GM23338 (cell line): ENCODE measurements around the gene ABI3. TPM values are rescaled to one million over a fixed set of nuclear protein-coding genes. Genes with fewer than 3 reads are reported as not detected.

Experiments used
- ATAC-seq: fragments of 200-7000 bp; cut with Tn5 transposase; 3 replicates; pipeline ENCODE4 v1.9.1; 2020
- DNase-seq: peaks from one replicate; pipeline ENCODE4 v3.0.0-alpha.2; 2015; ENCODE audit warnings: low spot score
- H2AFZ ChIP-seq: fragments of 200-600 bp; sonication (generic); 2 replicates; pipeline ENCODE4 v1.8.0; 2016; ENCODE audit warnings: antibody characterized with exemption, mild to moderate bottlenecking, moderate library complexity
- H3F3A ChIP-seq: fragments of 200-600 bp; sonication (generic); replicated peaks from 2 replicates; pipeline ENCODE4 v1.8.0; 2017; ENCODE audit warnings: antibody characterized with exemption, mixed run types, low read depth
- H3K27ac ChIP-seq: fragments of 200-600 bp; sonication (generic); 2 replicates; pipeline ENCODE4 v1.6.1; 2016; ENCODE audit warnings: low read depth
- H3K27me3 ChIP-seq: fragments of 200-600 bp; sonication (generic); 2 replicates; pipeline ENCODE4 v1.8.0; 2016; ENCODE audit warnings: mild to moderate bottlenecking, mixed run types, moderate library complexity; ENCODE audit not compliant: insufficient read depth
- H3K36me3 ChIP-seq: fragments of 200-600 bp; sonication (generic); 2 replicates; pipeline ENCODE4 v1.8.0; 2016; ENCODE audit warnings: mild to moderate bottlenecking; ENCODE audit not compliant: insufficient read depth
- H3K4me1 ChIP-seq: fragments of 200-600 bp; sonication (generic); 2 replicates; pipeline ENCODE4 v1.8.0; 2016; ENCODE audit warnings: mild to moderate bottlenecking, moderate library complexity; ENCODE audit not compliant: insufficient read depth
- H3K4me2 ChIP-seq: fragments of 200-600 bp; sonication (generic); 2 replicates; pipeline ENCODE4 v1.7.1; 2017; ENCODE audit warnings: mixed run types
- H3K4me3 ChIP-seq: fragments of 200-600 bp; sonication (generic); 2 replicates; pipeline ENCODE4 v1.6.1; 2016; ENCODE audit warnings: mixed run types
- H3K79me2 ChIP-seq: fragments of 200-600 bp; sonication (generic); replicated peaks from 2 replicates; pipeline ENCODE4 v1.8.0; 2017; ENCODE audit warnings: mild to moderate bottlenecking; ENCODE audit not compliant: insufficient read depth
- H3K9me2 ChIP-seq: fragments of 200-600 bp; sonication (generic); 2 replicates; pipeline ENCODE4 v1.8.0; 2017; ENCODE audit not compliant: insufficient read depth
- H4K20me1 ChIP-seq: fragments of 200-600 bp; sonication (generic); replicated peaks from 2 replicates; pipeline ENCODE4 v1.8.0; 2017; ENCODE audit warnings: mild to moderate bottlenecking; ENCODE audit not compliant: insufficient read depth
- H3K27ac Mint-ChIP-seq: 2 replicates; pipeline ENCODE4 v1.8.0; 2020; ENCODE audit warnings: inconsistent platforms, mild to moderate bottlenecking, moderate library complexity, mixed read lengths
- H3K27me3 Mint-ChIP-seq: 3 replicates; pipeline ENCODE4 v1.8.0; 2022; ENCODE audit warnings: low read depth, mild to moderate bottlenecking, moderate library complexity, mixed read lengths, inconsistent platforms; ENCODE audit not compliant: insufficient read depth, poor library complexity
- H3K36me3 Mint-ChIP-seq: 3 replicates; pipeline ENCODE4 v1.8.0; 2021; ENCODE audit warnings: low read depth, mild to moderate bottlenecking, inconsistent platforms, moderate library complexity, mixed read lengths
- H3K4me1 Mint-ChIP-seq: 3 replicates; pipeline ENCODE4 v1.8.0; 2020; ENCODE audit warnings: mild to moderate bottlenecking, inconsistent platforms, mixed read lengths
- H3K4me3 Mint-ChIP-seq: 3 replicates; pipeline ENCODE4 v1.8.0; 2021; ENCODE audit warnings: moderate library complexity, mild to moderate bottlenecking, inconsistent platforms, mixed read lengths
- H3K9me3 Mint-ChIP-seq: 3 replicates; pipeline ENCODE4 v1.8.0; 2020; ENCODE audit warnings: moderate library complexity, mild to moderate bottlenecking, inconsistent platforms, mixed read lengths
- EZH2 ChIP-seq: fragments of 200-600 bp; sonication (generic); IDR thresholded peaks from one replicate; pipeline ENCODE4 v1.8.0; 2017; ENCODE audit warnings: antibody characterized with exemption, mild to moderate bottlenecking, low read depth; ENCODE audit not compliant: unreplicated experiment
- EZH2phosphoT487 ChIP-seq: fragments of 200-600 bp; sonication (generic); IDR thresholded peaks from one replicate; pipeline ENCODE4 v1.8.1; 2018; ENCODE audit warnings: antibody characterized with exemption; ENCODE audit not compliant: unreplicated experiment
- JUNB ChIP-seq: IDR thresholded peaks from one replicate; pipeline ENCODE4 v1.6.1; 2016; ENCODE audit warnings: antibody characterized with exemption; ENCODE audit not compliant: unreplicated experiment
- ZNF331 ChIP-seq: fragments of 250-450 bp; sonication (Bioruptor Pico); IDR thresholded peaks from 2 replicates; pipeline ENCODE4 v1.5.0; 2020; ENCODE audit warnings: low read depth, mild to moderate bottlenecking, moderate library complexity
- polyA plus RNA-seq: library from polyadenylated mRNA; unstranded; fragments of >200 nt; fragmentation: Nextera tagmentation; extraction: Ambion mirVana; gene quantifications from 2 replicates; pipeline ENCODE4 v1.2.1, GENCODE V29; 2016
- total RNA-seq: library from RNA; depleted of rRNA; stranded (reverse); fragments of >200 nt; shearing (Covaris generic); gene quantifications from 2 replicates; pipeline ENCODE4 v1.2.3, GENCODE V29; 2014
- TF ChIP-seq, protein P1 (sequence below): fragments of 250-450 bp; sonication (Bioruptor Pico); IDR thresholded peaks from 2 replicates; pipeline ENCODE4 v1.5.0; 2020; ENCODE audit warnings: mild to moderate bottlenecking, moderate library complexity
- TF ChIP-seq, protein P2 (sequence below), 2 experiments: fragments of 200-600 bp in 1 of 2; sonication (generic) in 1 of 2; conservative IDR thresholded peaks; 2 replicates each; pipeline versions ENCODE4 v1.5.1 to v1.6.1; 2016 to 2017; ENCODE audit warnings: antibody characterized with exemption in 2 of 2, low read depth in 2 of 2, mild to moderate bottlenecking in 2 of 2, moderate library complexity in 1 of 2

The ABI3 gene
- total and polyA plus RNA-seq, 2 experiments from 2014 or later: 1.8 to 3.0 TPM

DNA sequence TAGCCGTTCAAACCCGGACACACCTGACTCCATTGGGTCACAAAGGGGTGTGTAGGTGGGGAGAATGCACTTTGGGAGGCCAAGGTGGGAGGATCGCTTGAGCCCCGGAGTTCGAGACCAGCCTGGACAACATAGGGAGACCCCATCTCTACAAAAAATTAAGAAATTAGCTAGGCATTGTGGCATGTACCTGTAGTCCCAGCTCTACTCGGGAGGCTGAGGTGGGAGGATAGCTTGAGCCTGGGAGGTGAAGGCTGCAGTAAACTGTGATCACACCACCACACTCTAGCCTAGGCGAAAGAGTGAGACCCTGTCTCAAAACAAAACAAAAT is 21.0 kb downstream of the ABI3 start (continued):
- TF ChIP-seq, protein P1, sequence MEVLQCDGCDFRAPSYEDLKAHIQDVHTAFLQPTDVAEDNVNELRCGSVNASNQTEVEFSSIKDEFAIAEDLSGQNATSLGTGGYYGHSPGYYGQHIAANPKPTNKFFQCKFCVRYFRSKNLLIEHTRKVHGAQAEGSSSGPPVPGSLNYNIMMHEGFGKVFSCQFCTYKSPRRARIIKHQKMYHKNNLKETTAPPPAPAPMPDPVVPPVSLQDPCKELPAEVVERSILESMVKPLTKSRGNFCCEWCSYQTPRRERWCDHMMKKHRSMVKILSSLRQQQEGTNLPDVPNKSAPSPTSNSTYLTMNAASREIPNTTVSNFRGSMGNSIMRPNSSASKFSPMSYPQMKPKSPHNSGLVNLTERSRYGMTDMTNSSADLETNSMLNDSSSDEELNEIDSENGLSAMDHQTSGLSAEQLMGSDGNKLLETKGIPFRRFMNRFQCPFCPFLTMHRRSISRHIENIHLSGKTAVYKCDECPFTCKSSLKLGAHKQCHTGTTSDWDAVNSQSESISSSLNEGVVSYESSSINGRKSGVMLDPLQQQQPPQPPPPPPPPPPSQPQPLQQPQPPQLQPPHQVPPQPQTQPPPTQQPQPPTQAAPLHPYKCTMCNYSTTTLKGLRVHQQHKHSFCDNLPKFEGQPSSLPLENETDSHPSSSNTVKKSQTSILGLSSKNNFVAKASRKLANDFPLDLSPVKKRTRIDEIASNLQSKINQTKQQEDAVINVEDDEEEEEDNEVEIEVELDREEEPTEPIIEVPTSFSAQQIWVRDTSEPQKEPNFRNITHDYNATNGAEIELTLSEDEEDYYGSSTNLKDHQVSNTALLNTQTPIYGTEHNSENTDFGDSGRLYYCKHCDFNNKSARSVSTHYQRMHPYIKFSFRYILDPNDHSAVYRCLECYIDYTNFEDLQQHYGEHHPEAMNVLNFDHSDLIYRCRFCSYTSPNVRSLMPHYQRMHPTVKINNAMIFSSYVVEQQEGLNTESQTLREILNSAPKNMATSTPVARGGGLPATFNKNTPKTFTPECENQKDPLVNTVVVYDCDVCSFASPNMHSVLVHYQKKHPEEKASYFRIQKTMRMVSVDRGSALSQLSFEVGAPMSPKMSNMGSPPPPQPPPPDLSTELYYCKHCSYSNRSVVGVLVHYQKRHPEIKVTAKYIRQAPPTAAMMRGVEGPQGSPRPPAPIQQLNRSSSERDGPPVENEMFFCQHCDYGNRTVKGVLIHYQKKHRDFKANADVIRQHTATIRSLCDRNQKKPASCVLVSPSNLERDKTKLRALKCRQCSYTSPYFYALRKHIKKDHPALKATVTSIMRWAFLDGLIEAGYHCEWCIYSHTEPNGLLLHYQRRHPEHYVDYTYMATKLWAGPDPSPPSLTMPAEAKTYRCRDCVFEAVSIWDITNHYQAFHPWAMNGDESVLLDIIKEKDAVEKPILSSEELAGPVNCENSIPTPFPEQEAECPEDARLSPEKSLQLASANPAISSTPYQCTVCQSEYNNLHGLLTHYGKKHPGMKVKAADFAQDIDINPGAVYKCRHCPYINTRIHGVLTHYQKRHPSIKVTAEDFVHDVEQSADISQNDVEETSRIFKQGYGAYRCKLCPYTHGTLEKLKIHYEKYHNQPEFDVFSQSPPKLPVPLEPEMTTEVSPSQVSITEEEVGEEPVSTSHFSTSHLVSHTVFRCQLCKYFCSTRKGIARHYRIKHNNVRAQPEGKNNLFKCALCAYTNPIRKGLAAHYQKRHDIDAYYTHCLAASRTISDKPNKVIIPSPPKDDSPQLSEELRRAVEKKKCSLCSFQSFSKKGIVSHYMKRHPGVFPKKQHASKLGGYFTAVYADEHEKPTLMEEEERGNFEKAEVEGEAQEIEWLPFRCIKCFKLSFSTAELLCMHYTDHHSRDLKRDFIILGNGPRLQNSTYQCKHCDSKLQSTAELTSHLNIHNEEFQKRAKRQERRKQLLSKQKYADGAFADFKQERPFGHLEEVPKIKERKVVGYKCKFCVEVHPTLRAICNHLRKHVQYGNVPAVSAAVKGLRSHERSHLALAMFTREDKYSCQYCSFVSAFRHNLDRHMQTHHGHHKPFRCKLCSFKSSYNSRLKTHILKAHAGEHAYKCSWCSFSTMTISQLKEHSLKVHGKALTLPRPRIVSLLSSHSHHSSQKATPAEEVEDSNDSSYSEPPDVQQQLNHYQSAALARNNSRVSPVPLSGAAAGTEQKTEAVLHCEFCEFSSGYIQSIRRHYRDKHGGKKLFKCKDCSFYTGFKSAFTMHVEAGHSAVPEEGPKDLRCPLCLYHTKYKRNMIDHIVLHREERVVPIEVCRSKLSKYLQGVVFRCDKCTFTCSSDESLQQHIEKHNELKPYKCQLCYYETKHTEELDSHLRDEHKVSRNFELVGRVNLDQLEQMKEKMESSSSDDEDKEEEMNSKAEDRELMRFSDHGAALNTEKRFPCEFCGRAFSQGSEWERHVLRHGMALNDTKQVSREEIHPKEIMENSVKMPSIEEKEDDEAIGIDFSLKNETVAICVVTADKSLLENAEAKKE (CRISPR knock-in tag): no peak
- TF ChIP-seq JUNB: no peak
- TF ChIP-seq ZNF331: no peak
- no peak for TF ChIP-seq EZH2phosphoT487
- TF ChIP-seq EZH2: no peak
- TF ChIP-seq, protein P2, sequence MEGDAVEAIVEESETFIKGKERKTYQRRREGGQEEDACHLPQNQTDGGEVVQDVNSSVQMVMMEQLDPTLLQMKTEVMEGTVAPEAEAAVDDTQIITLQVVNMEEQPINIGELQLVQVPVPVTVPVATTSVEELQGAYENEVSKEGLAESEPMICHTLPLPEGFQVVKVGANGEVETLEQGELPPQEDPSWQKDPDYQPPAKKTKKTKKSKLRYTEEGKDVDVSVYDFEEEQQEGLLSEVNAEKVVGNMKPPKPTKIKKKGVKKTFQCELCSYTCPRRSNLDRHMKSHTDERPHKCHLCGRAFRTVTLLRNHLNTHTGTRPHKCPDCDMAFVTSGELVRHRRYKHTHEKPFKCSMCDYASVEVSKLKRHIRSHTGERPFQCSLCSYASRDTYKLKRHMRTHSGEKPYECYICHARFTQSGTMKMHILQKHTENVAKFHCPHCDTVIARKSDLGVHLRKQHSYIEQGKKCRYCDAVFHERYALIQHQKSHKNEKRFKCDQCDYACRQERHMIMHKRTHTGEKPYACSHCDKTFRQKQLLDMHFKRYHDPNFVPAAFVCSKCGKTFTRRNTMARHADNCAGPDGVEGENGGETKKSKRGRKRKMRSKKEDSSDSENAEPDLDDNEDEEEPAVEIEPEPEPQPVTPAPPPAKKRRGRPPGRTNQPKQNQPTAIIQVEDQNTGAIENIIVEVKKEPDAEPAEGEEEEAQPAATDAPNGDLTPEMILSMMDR (conservative IDR thresholded peaks at IDR 0.05; ENCODE audit: low read depth in 2 of 2): no peak

DNA sequence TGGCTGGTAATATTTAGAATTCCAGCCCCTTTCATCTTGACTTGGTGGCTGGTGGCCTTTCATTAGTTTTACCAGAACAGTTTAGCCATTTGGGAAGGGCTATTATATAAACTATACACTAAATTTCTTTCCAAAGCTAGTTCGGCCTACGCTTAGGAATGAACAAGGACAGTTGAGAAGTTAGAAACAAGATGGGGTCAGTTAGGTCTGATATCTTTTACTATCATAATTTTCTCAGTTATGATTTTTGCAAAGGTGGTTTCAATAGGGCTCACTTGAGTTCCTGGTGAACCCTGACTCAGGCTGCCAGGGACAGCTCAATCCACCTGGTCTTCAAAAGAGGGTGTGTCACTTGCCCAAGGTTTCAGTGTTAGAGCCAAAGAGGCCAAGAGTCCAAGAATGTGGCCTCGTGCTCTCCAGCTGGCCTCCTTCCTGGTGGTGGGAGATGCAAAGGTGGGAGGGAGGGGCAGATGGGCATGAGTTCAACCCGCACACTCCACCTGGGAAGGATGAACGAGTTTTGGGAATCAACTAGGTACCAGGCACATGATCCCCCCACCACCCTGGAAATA is 24.1 kb downstream of the ABI3 start:
- Histone ChIP-seq H3K36me3 (no peaks in the 10 kb centered on the region), H3F3A (peaks cover 4% of the 10 kb centered on the region; the same call in 1 of the 2 replicates), H2AFZ (no peak overlapping the region), H3K27ac (no peak overlapping the region), H3K4me3 (no peak overlapping the region), H3K9me2 (no peaks in the 10 kb centered on the region), H3K79me2 (no peaks in the 10 kb centered on the region), H3K27me3 (peaks cover 24% of the 10 kb centered on the region), H3K4me1 (peaks cover 25% of the 10 kb centered on the region), H3K4me2 (no peak overlapping the region), H4K20me1 (no peaks in the 10 kb centered on the region)
- no peaks in the 10 kb centered on the region for H3K9me3 Mint-ChIP-seq
- H3K36me3 Mint-ChIP-seq: no peaks in the 10 kb centered on the region; the same call in 2 of the 3 replicates
- H3K27me3 Mint-ChIP-seq: peaks cover 28% of the 10 kb centered on the region
- no peak overlapping the region for H3K27ac Mint-ChIP-seq
- H3K4me1 Mint-ChIP-seq: peaks cover 27% of the 10 kb centered on the region
- H3K4me3 Mint-ChIP-seq: no peak overlapping the region
- ATAC-seq: no peak
- DNase-seq: no peak
- TF ChIP-seq, protein P2 (conservative IDR thresholded peaks at IDR 0.05; ENCODE audit: low read depth in 2 of 2): no peak
- no peak for TF ChIP-seq EZH2phosphoT487
- TF ChIP-seq EZH2: no peak
